ENCODE measurements around the gene TNFRSF13B. TPM values are rescaled to one million over a fixed set of nuclear protein-coding genes. Genes with fewer than 3 reads are reported as not detected.

TNFRSF13B gene
- total and polyA plus RNA-seq, 2 experiments from 2014 or later, result 0.24 TPM; not detected in 1

DNA sequence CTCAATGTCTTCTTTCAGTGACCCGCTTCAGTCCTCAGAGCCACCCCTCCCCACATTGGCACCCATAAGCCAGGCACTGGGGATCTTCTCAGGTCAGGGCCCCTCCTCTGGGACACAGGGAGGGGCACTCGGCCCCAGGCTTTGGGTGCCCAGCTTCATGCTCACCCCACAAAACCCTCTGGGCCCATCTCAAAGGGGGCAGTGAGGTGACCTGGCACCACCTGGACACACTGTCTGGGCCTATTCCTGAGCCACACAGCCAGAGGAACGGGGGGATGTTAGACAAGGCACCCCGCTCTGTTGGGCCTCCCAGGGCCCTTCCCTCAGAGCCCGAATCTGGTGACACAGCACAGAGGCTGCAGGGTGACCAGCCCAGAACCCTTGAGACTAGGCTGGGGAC lies 36.1 kb downstream of the TNFRSF13B start:
- Histone ChIP-seq H3K4me2 (no peak overlapping the region), H3K4me1 (ENCODE audit: insufficient read depth) (peaks cover 4% of the 10 kb centered on the region; the same call in 1 of the 2 replicates), H3K27me3 (ENCODE audit: insufficient read depth) (no peaks in the 10 kb centered on the region), H4K20me1 (replicated peaks; ENCODE audit: insufficient read depth) (no peaks in the 10 kb centered on the region), H3K4me3 (no peak overlapping the region), H3K27ac (ENCODE audit: low read depth) (no peak overlapping the region), H3F3A (replicated peaks; ENCODE audit: low read depth) (no peaks in the 10 kb centered on the region), H3K9me2 (ENCODE audit: insufficient read depth) (no peaks in the 10 kb centered on the region), H3K36me3 (ENCODE audit: insufficient read depth) (no peaks in the 10 kb centered on the region), H3K79me2 (replicated peaks; ENCODE audit: insufficient read depth) (no peaks in the 10 kb centered on the region), H2AFZ (no peak overlapping the region)
- Mint-ChIP-seq H3K27me3 (ENCODE audit: insufficient read depth, low read depth, poor library complexity) (peaks cover 17% of the 10 kb centered on the region), H3K4me3 (no peak overlapping the region), H3K9me3 (no peaks in the 10 kb centered on the region), H3K4me1 (peaks cover 20% of the 10 kb centered on the region), H3K27ac (no peak overlapping the region), H3K36me3 (ENCODE audit: low read depth) (no peaks in the 10 kb centered on the region; the same call in 2 of the 3 replicates)
- no peak for ATAC-seq
- no peak for TF ChIP-seq EZH2 (IDR thresholded peaks at IDR 0.05; ENCODE audit: low read depth, unreplicated experiment)
- TF ChIP-seq ZNF331 (CRISPR knock-in tag; IDR thresholded peaks at IDR 0.05; ENCODE audit: low read depth), result no peak
- TF ChIP-seq, protein P1, sequence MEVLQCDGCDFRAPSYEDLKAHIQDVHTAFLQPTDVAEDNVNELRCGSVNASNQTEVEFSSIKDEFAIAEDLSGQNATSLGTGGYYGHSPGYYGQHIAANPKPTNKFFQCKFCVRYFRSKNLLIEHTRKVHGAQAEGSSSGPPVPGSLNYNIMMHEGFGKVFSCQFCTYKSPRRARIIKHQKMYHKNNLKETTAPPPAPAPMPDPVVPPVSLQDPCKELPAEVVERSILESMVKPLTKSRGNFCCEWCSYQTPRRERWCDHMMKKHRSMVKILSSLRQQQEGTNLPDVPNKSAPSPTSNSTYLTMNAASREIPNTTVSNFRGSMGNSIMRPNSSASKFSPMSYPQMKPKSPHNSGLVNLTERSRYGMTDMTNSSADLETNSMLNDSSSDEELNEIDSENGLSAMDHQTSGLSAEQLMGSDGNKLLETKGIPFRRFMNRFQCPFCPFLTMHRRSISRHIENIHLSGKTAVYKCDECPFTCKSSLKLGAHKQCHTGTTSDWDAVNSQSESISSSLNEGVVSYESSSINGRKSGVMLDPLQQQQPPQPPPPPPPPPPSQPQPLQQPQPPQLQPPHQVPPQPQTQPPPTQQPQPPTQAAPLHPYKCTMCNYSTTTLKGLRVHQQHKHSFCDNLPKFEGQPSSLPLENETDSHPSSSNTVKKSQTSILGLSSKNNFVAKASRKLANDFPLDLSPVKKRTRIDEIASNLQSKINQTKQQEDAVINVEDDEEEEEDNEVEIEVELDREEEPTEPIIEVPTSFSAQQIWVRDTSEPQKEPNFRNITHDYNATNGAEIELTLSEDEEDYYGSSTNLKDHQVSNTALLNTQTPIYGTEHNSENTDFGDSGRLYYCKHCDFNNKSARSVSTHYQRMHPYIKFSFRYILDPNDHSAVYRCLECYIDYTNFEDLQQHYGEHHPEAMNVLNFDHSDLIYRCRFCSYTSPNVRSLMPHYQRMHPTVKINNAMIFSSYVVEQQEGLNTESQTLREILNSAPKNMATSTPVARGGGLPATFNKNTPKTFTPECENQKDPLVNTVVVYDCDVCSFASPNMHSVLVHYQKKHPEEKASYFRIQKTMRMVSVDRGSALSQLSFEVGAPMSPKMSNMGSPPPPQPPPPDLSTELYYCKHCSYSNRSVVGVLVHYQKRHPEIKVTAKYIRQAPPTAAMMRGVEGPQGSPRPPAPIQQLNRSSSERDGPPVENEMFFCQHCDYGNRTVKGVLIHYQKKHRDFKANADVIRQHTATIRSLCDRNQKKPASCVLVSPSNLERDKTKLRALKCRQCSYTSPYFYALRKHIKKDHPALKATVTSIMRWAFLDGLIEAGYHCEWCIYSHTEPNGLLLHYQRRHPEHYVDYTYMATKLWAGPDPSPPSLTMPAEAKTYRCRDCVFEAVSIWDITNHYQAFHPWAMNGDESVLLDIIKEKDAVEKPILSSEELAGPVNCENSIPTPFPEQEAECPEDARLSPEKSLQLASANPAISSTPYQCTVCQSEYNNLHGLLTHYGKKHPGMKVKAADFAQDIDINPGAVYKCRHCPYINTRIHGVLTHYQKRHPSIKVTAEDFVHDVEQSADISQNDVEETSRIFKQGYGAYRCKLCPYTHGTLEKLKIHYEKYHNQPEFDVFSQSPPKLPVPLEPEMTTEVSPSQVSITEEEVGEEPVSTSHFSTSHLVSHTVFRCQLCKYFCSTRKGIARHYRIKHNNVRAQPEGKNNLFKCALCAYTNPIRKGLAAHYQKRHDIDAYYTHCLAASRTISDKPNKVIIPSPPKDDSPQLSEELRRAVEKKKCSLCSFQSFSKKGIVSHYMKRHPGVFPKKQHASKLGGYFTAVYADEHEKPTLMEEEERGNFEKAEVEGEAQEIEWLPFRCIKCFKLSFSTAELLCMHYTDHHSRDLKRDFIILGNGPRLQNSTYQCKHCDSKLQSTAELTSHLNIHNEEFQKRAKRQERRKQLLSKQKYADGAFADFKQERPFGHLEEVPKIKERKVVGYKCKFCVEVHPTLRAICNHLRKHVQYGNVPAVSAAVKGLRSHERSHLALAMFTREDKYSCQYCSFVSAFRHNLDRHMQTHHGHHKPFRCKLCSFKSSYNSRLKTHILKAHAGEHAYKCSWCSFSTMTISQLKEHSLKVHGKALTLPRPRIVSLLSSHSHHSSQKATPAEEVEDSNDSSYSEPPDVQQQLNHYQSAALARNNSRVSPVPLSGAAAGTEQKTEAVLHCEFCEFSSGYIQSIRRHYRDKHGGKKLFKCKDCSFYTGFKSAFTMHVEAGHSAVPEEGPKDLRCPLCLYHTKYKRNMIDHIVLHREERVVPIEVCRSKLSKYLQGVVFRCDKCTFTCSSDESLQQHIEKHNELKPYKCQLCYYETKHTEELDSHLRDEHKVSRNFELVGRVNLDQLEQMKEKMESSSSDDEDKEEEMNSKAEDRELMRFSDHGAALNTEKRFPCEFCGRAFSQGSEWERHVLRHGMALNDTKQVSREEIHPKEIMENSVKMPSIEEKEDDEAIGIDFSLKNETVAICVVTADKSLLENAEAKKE (CRISPR knock-in tag; IDR thresholded peaks at IDR 0.05), result no peak
- no peak for TF ChIP-seq JUNB (IDR thresholded peaks at IDR 0.05; ENCODE audit: unreplicated experiment)
- no peak for TF ChIP-seq EZH2phosphoT487 (IDR thresholded peaks at IDR 0.05; ENCODE audit: unreplicated experiment)
- TF ChIP-seq POLR2AphosphoS5 (IDR thresholded peaks at IDR 0.05; ENCODE audit: low read depth), result no peak
- TF ChIP-seq STAT1 (IDR thresholded peaks at IDR 0.05; ENCODE audit: unreplicated experiment), result no peak
- TF ChIP-seq CREB1 (CRISPR knock-in tag; IDR thresholded peaks at IDR 0.05; ENCODE audit: low read depth), result no peak
- TF ChIP-seq, protein P2, sequence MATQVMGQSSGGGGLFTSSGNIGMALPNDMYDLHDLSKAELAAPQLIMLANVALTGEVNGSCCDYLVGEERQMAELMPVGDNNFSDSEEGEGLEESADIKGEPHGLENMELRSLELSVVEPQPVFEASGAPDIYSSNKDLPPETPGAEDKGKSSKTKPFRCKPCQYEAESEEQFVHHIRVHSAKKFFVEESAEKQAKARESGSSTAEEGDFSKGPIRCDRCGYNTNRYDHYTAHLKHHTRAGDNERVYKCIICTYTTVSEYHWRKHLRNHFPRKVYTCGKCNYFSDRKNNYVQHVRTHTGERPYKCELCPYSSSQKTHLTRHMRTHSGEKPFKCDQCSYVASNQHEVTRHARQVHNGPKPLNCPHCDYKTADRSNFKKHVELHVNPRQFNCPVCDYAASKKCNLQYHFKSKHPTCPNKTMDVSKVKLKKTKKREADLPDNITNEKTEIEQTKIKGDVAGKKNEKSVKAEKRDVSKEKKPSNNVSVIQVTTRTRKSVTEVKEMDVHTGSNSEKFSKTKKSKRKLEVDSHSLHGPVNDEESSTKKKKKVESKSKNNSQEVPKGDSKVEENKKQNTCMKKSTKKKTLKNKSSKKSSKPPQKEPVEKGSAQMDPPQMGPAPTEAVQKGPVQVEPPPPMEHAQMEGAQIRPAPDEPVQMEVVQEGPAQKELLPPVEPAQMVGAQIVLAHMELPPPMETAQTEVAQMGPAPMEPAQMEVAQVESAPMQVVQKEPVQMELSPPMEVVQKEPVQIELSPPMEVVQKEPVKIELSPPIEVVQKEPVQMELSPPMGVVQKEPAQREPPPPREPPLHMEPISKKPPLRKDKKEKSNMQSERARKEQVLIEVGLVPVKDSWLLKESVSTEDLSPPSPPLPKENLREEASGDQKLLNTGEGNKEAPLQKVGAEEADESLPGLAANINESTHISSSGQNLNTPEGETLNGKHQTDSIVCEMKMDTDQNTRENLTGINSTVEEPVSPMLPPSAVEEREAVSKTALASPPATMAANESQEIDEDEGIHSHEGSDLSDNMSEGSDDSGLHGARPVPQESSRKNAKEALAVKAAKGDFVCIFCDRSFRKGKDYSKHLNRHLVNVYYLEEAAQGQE (IDR thresholded peaks at IDR 0.05; ENCODE audit: unreplicated experiment), result no peak
- TF ChIP-seq, protein P3, sequence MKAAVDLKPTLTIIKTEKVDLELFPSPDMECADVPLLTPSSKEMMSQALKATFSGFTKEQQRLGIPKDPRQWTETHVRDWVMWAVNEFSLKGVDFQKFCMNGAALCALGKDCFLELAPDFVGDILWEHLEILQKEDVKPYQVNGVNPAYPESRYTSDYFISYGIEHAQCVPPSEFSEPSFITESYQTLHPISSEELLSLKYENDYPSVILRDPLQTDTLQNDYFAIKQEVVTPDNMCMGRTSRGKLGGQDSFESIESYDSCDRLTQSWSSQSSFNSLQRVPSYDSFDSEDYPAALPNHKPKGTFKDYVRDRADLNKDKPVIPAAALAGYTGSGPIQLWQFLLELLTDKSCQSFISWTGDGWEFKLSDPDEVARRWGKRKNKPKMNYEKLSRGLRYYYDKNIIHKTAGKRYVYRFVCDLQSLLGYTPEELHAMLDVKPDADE (IDR thresholded peaks at IDR 0.05), result no peak
- TF ChIP-seq, protein P4, sequence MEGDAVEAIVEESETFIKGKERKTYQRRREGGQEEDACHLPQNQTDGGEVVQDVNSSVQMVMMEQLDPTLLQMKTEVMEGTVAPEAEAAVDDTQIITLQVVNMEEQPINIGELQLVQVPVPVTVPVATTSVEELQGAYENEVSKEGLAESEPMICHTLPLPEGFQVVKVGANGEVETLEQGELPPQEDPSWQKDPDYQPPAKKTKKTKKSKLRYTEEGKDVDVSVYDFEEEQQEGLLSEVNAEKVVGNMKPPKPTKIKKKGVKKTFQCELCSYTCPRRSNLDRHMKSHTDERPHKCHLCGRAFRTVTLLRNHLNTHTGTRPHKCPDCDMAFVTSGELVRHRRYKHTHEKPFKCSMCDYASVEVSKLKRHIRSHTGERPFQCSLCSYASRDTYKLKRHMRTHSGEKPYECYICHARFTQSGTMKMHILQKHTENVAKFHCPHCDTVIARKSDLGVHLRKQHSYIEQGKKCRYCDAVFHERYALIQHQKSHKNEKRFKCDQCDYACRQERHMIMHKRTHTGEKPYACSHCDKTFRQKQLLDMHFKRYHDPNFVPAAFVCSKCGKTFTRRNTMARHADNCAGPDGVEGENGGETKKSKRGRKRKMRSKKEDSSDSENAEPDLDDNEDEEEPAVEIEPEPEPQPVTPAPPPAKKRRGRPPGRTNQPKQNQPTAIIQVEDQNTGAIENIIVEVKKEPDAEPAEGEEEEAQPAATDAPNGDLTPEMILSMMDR (conservative IDR thresholded peaks at IDR 0.05; ENCODE audit: low read depth in 2 of 2), result no peak
- no peak for TF ChIP-seq ZNF114 (CRISPR knock-in tag; IDR thresholded peaks at IDR 0.05)
- TF ChIP-seq NANOG (IDR thresholded peaks at IDR 0.05; ENCODE audit: borderline replicate concordance), result no peak
- no peak for DNase-seq (ENCODE audit: low spot score)
